Measurements from ENCODE around the gene CD207.

- no peak for TF ChIP-seq EP300 (IDR thresholded peaks at IDR 0.05; ENCODE audit: low read depth)
- no peak for TF ChIP-seq CTCF (IDR thresholded peaks at IDR 0.05)
- no peak for TF ChIP-seq POLR2AphosphoS5 (IDR thresholded peaks at IDR 0.05)
- no peak for TF ChIP-seq POLR2A (IDR thresholded peaks at IDR 0.05)
Observed at GRCh38 chr2:70826696-70827350, 8.8 kb downstream of the CD207 start.

All from transverse colon (tissue), 4 donors.